Endothelial cell of umbilical vein (primary cell): ENCODE measurements around the gene PRKCQ.

Experiments used
- FOS ChIP-seq: IDR thresholded peaks from 2 replicates; pipeline ENCODE4 v1.6.1; 2011; ENCODE audit warnings: mild to moderate bottlenecking, low read length, moderate library complexity, borderline replicate concordance; ENCODE audit not compliant: insufficient read depth
- MYC ChIP-seq: IDR thresholded peaks from one replicate; pipeline ENCODE4 v1.6.1; 2011; ENCODE audit warnings: mild to moderate bottlenecking, low read depth, low read length

DNA sequence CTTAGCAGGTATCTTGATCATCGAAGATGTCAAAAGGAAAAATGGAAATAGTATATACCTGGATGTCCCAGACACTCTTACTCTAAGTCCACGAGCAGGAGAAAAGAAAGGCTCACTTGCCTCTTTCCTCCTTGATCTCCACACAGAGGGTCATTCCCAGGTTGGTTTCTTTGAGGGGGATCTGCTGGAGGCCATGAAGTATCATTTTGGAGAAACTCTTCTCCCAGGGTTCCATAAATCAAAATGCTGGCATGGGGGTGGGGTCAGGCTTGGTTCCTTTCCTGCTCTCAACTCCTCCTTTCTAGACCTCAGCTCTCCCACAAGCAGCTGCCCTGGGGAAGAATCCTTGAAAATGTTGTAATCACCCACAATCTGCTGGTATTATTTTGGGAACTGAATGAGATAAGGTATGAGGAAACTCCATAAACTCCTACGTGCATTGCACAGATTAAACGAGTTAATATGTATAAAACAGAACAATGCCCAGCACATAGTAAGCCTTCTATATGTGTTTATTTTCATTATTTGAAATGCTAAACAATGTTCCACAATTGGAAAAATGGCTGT lies 54.4 kb downstream of the PRKCQ start:
- TF ChIP-seq MYC = no peak
- TF ChIP-seq FOS = no peak
